GM13977 (cell line): ENCODE data around the gene NR4A3.
"Not testable (repeated sequence)": the region's sequence is repeated elsewhere in the genome, so short reads cannot be mapped to it uniquely, and the experiment has no call there.

ENCODE experiments used
- DNase-seq: peaks from one replicate; pipeline ENCODE4 v3.0.0; 2012; ENCODE audit warnings: low spot score
- in situ Hi-C: fragments of 300-500 bp; cut with MboI; formaldehyde crosslinking; loops from one replicate; pipeline ENCODE4 v1.12.0; 2022; ENCODE audit warnings: low sequenced_read_pairs, low pct_unique_long_range_greater_than_20kb, mixed read lengths, inconsistent platforms; ENCODE audit not compliant: unreplicated experiment
- TF ChIP-seq, protein P1 (sequence below): IDR thresholded peaks from 2 replicates; pipeline ENCODE4 v1.5.1; 2012; ENCODE audit warnings: mild to moderate bottlenecking, control low read depth; ENCODE audit not compliant: insufficient read depth; ENCODE audit errors: extremely low read depth, missing control alignments

NR4A3 gene

DNA sequence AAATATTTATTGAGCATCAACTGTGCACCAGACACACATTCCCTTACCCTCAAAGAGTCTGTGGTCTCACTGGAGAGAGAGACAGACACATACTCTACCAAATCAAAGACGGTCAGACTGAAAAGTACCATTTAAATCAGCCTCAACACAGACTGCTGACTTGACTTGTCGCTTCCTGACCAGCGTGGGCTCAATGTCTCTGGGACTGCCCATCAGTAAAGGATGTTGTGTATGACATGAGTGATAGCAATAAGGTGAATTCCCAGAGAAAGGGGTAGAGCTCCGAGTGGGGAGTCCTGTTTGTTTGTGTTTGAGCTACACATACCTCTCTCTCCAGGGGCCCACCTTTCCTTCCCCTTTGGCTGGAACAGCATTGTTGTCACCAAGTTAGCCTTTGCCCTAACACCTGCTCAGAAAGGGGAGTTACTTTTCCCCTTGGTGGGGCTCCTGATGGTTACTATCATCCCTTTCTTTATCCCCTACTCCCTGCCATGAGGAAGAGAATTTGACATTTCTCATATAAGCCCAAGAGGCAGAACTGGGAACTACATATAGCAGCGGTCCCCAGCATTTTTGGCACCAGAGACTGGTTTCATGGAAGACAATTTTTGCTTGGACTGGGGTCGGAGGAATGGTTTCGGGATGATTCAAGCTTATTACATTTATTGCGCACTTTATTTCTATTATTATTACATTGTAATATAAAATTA, 33.9 kb downstream of the NR4A3 start:
- TF ChIP-seq, protein P1, sequence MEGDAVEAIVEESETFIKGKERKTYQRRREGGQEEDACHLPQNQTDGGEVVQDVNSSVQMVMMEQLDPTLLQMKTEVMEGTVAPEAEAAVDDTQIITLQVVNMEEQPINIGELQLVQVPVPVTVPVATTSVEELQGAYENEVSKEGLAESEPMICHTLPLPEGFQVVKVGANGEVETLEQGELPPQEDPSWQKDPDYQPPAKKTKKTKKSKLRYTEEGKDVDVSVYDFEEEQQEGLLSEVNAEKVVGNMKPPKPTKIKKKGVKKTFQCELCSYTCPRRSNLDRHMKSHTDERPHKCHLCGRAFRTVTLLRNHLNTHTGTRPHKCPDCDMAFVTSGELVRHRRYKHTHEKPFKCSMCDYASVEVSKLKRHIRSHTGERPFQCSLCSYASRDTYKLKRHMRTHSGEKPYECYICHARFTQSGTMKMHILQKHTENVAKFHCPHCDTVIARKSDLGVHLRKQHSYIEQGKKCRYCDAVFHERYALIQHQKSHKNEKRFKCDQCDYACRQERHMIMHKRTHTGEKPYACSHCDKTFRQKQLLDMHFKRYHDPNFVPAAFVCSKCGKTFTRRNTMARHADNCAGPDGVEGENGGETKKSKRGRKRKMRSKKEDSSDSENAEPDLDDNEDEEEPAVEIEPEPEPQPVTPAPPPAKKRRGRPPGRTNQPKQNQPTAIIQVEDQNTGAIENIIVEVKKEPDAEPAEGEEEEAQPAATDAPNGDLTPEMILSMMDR, result no peak
- in situ Hi-C loops, result no loop called here
- DNase-seq, result no peak

DNA sequence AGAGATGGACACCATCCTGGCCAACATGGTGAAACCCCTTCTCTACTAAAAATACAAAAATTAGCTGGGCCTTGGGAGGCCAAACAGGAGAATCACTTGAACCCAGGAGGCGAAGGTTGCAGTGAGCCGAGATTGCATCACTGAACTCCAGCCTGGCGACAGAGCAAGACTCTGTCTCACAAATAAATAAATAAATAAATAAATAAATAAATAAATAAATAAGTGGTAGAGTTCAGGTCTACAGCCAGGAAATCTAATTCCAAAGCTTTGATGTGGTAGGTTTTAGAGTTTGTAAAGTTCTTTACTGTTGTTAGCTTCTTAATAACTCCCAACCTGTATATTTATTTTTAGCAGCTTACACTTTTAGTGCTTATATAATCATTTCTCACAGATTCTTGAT, 35.9 kb downstream of the NR4A3 start:
- in situ Hi-C loops, result not testable (repeated sequence)

DNA sequence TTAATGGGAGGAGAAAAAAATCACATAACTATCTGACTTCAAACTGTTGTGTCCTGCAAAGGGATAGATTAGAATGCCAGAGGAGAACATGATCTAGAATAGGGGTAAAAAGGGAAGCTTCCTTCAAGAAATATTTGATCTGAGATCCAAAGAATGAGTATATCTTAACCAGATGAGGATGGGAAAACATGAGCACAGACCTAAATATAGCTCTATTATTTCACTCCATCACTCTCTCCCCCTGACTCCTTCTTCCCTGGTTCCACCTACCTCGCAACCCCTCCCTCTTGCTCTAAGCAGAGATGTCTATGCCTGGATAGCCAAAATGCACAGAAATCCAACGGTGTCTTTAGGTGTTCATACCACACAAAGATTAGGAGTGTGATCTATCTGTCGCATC, 36.4 kb downstream of the NR4A3 start:
- TF ChIP-seq, protein P1, result no peak
- in situ Hi-C loops, result no loop called here
- no peak for DNase-seq

More for the DNA sequence above, 35.9 kb downstream of the NR4A3 start:
- DNase-seq, result not testable (repeated sequence)

DNA sequence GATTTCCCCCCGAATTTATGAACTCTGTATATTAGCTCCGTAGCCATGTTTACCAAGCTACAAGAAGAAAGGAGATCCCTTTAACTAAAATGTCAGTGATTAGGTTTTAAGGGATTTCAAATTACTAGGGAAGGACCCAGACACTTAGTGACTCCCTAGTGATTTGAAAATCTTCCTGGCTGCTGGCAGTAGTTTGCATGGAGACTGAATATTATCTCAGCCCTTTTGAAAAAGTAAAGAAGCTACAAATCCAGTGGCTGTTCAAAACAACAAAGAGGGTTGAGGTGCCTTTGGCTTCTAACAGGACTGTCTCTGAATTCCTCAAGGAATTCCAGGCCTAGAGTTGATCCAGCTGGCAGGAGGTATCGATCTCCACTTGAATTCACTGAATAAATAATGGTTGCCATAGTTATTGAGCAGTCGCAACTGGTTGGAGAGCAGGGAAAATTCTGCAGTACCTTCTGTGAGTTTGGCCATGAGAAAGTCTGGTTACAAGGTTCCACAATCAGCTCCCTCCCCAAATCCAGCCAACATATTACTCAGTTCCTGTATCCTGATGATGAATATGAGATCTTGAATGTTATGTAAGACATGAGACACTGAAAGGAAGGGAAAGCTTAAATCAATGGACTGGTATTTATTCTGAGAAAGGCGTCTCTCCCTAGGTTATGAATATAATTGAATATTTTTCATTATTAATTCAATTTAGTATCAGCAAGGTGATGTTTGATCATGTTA, 37.7 kb downstream of the NR4A3 start:
- TF ChIP-seq, protein P1, result no peak
- no peak for DNase-seq
- in situ Hi-C loops, result no loop called here

DNA sequence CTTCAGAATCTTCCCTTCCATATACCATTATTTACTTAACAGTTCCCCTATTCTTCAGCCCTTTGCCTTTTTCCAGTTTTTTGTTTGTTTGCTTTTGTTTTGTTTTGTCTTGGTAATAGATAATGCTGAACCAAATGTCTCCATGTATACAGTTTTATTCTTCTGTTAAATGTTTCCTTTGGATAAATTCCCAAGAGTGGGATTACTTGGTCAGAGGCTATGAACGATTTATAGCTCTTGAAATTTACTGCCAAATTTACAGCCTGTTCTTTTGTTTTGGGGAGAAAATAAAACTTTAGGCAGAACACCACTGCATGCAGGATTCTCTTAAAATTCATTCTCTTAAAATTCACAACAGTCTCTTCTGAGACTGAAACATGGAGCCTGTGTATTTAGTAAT, 38.6 kb downstream of the NR4A3 start:
- TF ChIP-seq, protein P1, result no peak
- DNase-seq, result no peak
- in situ Hi-C loops, result no loop called here

DNA sequence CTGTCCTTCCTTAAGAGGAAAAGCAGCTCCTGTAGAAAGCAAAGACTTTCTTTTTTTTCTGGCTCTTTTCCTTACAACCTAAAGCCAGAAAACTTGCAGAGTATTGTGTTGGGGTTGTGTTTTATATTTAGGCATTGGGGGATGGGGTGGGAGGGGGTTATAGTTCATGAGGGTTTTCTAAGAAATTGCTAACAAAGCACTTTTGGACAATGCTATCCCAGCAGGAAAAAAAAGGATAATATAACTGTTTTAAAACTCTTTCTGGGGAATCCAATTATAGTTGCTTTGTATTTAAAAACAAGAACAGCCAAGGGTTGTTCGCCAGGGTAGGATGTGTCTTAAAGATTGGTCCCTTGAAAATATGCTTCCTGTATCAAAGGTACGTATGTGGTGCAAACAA, 42.3 kb downstream of the NR4A3 start:
- TF ChIP-seq, protein P1, result no peak
- in situ Hi-C loops, result no loop called here
- DNase-seq, result no peak

DNA sequence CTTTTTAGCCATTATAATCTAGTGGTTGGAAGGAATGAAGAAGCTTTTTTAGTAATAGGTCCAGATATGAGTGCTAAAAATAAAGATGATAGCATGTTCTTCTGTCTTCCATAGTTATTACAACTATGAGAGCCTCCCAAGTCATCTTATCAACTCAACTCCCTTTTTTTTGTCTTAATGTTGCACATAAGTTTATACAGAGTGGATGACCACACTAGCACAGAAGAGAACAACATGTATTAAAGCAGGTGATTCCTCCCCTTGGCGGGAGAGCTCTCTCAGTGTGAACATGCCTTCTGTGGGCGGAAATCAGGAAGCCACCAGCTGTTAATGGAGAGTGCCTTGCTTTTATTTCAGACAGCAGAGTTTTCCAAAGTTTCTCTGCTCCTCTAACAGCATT, 44.7 kb downstream of the NR4A3 start:
- in situ Hi-C loops, result no loop called here
- DNase-seq, result no peak

More for the DNA sequence above, 44.7 kb downstream of the NR4A3 start:
- TF ChIP-seq, protein P1, result no peak
